COLO829 (cell line): ENCODE data around the gene RAPH1.

Experiments used
- DNase-seq: peaks from one replicate; pipeline ENCODE4 v3.0.0; 2012; ENCODE audit warnings: low spot score

RAPH1 gene

DNA sequence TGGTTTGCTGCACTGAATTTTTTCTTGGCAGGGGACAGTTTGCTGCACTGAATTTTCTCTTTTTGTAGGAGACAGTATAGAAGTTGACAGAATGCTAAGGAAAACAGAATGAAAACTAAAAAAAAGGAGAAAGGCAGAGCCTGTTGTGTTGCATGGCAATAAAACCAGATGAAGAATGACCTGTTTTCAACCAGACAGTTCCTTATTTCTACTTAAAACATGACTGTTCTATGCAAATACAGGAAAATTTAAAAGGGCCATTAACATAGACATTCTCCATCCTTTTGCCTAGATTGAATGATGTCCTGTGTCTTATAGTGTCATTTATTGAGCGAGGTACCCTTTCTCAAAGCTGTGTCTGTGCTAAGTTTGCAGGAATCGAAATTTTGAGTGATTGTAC is 173.6 kb downstream of the RAPH1 start:
- DNase-seq = no peak

DNA sequence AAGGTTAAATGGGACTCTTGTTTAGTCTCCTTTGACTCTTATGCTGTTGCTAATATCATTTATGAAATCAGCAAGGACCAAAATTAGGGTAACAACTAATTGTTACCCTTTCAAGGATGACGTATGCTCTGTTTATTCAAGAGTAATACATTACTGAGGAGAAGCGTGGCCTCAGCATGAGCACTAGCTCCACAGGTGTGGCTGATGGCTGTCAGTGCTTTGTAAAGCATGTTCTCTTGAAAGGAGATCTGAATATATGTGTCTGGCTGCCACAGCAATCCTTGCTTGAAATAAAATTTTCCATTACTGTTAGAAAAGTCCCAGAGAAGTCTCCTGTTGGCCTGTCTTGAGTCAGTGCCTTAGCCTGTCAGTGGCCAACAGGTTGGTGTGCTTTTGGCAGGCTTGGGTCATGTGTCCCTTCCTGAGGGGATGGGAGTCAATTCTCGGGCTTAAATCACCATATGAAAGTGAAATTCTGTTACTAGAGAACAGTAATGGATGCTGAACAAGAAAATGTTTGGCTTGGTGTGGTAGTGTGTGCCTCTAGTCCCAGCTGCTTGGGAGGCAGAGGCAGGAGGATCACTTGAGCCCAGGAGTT is 174.2 kb downstream of the RAPH1 start:
- no peak for DNase-seq

DNA sequence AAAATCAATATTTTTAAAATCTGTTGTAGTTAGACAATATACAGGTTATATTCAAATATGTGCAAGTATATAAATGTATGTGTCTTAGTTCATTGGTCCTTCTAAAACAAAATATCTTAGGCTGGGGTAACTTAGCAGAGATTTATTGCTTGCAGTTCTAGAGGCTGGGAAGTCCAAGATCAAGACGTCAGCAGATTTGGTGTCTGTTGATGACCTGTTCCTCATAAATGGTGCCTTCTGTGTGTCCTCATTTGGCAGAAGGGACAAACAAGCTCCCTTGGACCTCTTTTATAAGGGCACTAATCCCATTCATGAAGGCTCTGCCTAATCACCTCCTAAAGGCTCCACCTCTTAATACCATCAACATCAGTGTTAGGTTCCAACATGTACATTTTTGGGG is 175.7 kb downstream of the RAPH1 start:
- DNase-seq = no peak

DNA sequence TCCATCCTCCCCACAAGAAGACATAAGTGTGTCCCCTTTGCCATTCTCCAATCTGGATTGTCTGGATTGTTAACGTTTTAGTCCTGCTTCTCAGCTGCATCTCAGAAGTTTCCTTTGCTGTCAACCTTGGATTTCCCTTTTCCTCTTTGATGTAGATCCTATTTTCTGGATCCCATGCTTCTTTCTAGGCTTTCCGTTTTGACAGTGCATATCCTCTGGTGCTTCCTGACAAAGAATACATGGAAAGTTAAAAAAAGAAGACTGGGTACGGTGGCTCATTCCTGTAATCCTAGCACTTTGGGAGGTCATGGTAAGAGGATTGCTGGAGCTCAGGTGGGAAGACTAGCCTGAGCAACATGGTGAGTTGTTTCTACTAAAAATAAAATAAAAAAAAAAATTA is 180.1 kb downstream of the RAPH1 start:
- no peak for DNase-seq

DNA sequence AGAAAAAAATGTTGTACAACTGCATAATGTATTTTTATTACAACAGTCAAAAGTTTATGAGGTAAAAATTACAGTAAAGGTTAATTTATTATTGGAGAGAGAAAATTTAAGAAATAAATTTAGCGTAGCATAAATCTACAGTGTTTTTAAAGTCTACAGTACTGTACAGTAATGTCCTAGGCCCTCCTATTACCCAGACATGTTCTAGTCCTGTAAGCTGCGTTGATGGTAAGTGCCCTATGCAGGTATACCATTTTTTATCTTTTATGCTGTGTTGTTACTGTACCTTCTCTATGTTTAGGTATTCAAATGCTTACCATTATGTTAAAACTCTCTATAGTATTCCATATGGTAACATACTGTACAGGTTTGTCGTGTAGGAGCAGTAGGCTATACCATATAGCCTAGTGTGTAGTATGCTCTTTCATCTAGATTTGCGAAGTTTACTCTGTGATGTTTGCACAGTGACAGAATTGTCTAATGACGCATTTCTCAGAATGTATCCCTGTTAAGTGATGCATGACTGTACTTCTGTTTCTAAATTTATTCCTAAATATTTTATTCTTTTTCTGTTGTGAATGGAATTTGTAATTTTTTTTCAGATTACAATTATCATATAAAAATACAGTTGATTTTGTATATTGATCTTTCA is 182.4 kb downstream of the RAPH1 start:
- no peak for DNase-seq

DNA sequence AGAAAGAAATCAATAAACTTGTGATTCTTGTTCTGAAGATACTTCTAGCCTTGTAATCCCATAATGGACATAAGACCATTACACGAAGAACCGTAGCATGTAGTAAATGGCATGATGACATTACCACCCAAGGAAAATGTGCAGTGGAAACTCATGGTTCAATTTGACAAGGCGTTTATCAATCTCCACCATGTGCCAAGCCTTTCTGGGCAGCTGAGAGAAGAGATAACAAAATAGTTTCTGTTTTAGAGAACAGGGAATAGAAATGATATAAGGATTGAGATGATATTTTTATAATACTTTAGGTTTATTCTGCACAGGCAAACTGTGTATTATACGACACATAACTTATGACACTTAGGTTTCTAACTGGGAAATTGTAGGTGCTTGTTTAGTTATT is 187.7 kb downstream of the RAPH1 start:
- no peak for DNase-seq

DNA sequence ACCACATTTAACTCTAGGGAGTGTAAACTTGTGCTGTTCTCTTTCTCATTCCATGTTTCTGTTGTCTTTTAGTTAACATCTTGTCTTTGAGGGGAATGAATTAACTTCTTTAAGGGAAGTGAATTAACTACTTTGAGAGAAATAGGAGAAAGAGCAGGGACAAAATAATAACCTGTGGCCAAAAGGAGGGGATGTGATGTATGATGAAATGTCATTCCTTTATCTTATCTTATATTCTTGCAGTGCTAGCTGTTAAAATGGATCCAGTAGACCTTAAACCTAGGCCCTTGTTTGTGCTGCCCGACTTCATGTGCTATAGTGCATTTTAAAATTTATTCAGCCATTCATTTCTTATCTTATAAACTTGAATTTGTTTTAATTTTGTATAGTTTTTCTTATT is 188.5 kb downstream of the RAPH1 start:
- DNase-seq = no peak

DNA sequence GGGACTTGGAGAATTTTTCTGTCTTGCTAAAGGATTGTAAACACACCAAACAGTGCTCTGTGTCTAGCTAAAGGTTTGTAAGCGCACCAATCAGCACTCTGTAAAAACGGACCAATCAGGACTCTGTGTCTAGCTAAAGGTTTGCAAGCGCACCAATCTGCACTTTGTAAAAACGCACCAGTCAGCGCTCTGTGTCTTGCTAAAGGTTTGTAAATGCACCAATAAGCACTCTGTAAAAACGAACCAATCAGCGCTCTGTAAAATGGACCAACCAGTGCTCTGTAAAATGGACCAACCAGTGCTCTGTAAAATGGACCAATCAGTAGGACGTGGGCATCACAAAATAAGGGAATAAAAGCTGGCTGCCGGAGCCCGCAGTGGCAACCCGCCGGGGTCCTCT is 190.4 kb downstream of the RAPH1 start:
- DNase-seq = no peak
